Heart left ventricle (tissue), 16 donors: ENCODE results near the gene DNAJC6. TPM values are rescaled to one million over a fixed set of nuclear protein-coding genes. Genes with fewer than 3 reads are reported as not detected.

Experiments used
- ATAC-seq, 4 donors: fragments of 200-7000 bp; cut with Tn5 transposase; one replicate each; pipeline ENCODE4 v1.9.1; 2020 to 2022; ENCODE audit warnings: moderate library complexity in 4 of 4, mild to moderate bottlenecking in 3 of 4, moderate number of reproducible peaks in 1 of 4
- DNase-seq, 5 donors: peaks; one replicate each; pipeline ENCODE4 v3.0.0-alpha.2; 2020
- H3K27ac ChIP-seq, 12 donors: fragments of 200-600 bp; sonication (generic) in 4 of 12; one replicate each; pipeline versions ENCODE4 v1.5.0 to v1.8.0; 2016 to 2022; ENCODE audit warnings: mild to moderate bottlenecking in 2 of 12
- H3K27me3 ChIP-seq, 9 donors: fragments of 200-600 bp; sonication (generic) in 2 of 9; one replicate each; pipeline versions ENCODE4 v1.5.1 to v1.8.0; 2016 to 2022; ENCODE audit warnings: mild to moderate bottlenecking in 3 of 9
- H3K36me3 ChIP-seq, 9 donors: fragments of 200-600 bp; sonication (generic) in 2 of 9; one replicate each; pipeline versions ENCODE4 v1.5.0 to v1.8.0; 2018 to 2022; ENCODE audit warnings: mild to moderate bottlenecking in 2 of 9
- H3K4me1 ChIP-seq, 12 donors: fragments of 200-600 bp; sonication (generic) in 4 of 12; one replicate each; pipeline versions ENCODE4 v1.5.0 to v1.8.0; 2016 to 2022; ENCODE audit warnings: mild to moderate bottlenecking in 3 of 12
- H3K4me3 ChIP-seq, 12 donors: fragments of 200-600 bp; sonication (generic) in 4 of 12; one replicate each; pipeline versions ENCODE4 v1.5.0 to v1.8.0; 2017 to 2022; ENCODE audit warnings: mild to moderate bottlenecking in 9 of 12, moderate library complexity in 4 of 12
- H3K9me3 ChIP-seq, 12 donors: fragments of 200-600 bp; sonication (generic) in 4 of 12; one replicate each; pipeline versions ENCODE4 v1.5.0 to v1.8.0; 2016 to 2022; ENCODE audit warnings: mild to moderate bottlenecking in 1 of 12
- POLR2A ChIP-seq, 2 donors: fragments of 450-650 bp; IDR thresholded peaks; one replicate each; pipeline ENCODE4 v1.6.1; 2017; ENCODE audit warnings: antibody characterized with exemption in 2 of 2, mild to moderate bottlenecking in 2 of 2, moderate library complexity in 2 of 2
- WGBS, 4 donors: extraction: QIAGEN DNeasy Blood & Tissue Kit in 2 of 4; methylation state at CpG; one replicate each; pipeline versions ENCODE4 v1.1.5 to v1.1.7; 2013 to 2018; 5-methylcytosine and 5-hydroxymethylcytosine counted together
- intact Hi-C, 10 donors: fragments of 100-400 bp; cut with DNase I; formaldehyde crosslinking; loops; one replicate each; pipeline versions ENCODE4 v1.11.1 to v1.14.2; 2022
- polyA plus RNA-seq, 2 donors: library from polyadenylated mRNA; stranded (reverse); fragments of 200-250 nt; gene quantifications; one replicate each; pipeline ENCODE4 v1.2.3, GENCODE V29; 2013
- total RNA-seq, 9 donors: library from RNA; depleted of rRNA in 2 of 9; stranded (reverse); fragments of >200 nt in 2 of 9; fragmentation: NEBNext Ultra II Directional in 3 of 9; extraction: Animal tissue kit (Norgen Biotek cat#: 25700) in 3 of 9; gene quantifications; one replicate each; pipeline versions ENCODE4 v1.1.0 to v1.2.4, GENCODE V29; 2016 to 2023
- TF ChIP-seq, protein P1 (sequence below), 12 donors: fragments of 200-600 bp; sonication (generic) in 4 of 12; IDR thresholded peaks; one replicate each; pipeline versions ENCODE4 v1.5.0 to v1.8.0; 2018 to 2022; ENCODE audit warnings: antibody characterized with exemption in 12 of 12, mild to moderate bottlenecking in 5 of 12
- donor health status: ischemic (EF 13 %, LVEDD 7.1; RV severe dilation, severe dysfunction).
- donor health status: healthy with polysubstance abuse.
- donor health status: DM: no; HTN: yes; CAD: no.
- donor health status: DM: no; HTN: no; CAD: no.
- donor health status: ischemic (EF 25% LVEDD 6.9; RV normal size, moderate dysfunction).
- donor health status: ischemic (EF 25% LVEDD 5.7; RV mildly dilated, moderate dysfunction).
- donor health status: healthy.
- donor health status: DM: yes; HTN: yes; CAD: no.
- donor health status: ischemic (EF 35%, LVEDD 5.7; RV mildly dilated, moderate dysfunction).
- donor health status: nonischemic (EF 11% LVEDD 7.7; RV severe dilation, severe dysfunction).
- donor health status: DM: yes; HTN: yes; CAD: no.
- donor health status: PGD.
- donor health status: ischemic (EF 29% LVEDD 5.4; RV normal size, mild dysfunction).
- donor health status: nonischemic (EF 23%, LVEDD 6.1; RV moderate dilation, normal function).

Gene DNAJC6
- total and polyA plus RNA-seq, 11 donors: 0.50 to 14.1 (median 8.5) TPM

DNA sequence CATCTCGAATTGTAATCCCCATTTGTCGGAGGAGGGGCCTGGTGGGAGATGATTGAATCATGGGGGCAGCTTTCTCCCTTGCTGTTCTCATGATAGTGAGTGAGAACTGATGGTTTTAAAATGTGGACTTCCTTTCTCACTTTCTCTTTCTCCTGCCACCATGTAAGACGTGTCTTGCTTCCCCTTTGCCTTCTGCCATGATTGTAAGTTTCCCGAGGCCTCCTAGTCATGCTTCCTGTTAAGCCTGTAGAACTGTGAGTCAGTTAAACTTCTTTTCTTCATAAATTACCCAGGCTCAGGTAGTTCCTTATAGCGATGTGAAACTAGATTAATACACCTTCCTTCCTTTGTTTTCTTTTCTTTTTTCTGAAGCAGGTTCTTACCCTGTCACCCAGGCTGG lies 13.9 kb downstream of the DNAJC6 start:
- Histone ChIP-seq H3K27ac (no peak overlapping the region), H3K9me3 (peaks cover 0 to 5% (median 0%) of the 10 kb centered on the region in 12 donors), H3K36me3 (no peaks in the 10 kb centered on the region), H3K4me3 (no peak overlapping the region), H3K4me1 (peaks cover 0 to 4% (median 0%) of the 10 kb centered on the region in 12 donors), H3K27me3 (no peaks in the 10 kb centered on the region)
- DNase-seq: no peak
- TF ChIP-seq, protein P1, sequence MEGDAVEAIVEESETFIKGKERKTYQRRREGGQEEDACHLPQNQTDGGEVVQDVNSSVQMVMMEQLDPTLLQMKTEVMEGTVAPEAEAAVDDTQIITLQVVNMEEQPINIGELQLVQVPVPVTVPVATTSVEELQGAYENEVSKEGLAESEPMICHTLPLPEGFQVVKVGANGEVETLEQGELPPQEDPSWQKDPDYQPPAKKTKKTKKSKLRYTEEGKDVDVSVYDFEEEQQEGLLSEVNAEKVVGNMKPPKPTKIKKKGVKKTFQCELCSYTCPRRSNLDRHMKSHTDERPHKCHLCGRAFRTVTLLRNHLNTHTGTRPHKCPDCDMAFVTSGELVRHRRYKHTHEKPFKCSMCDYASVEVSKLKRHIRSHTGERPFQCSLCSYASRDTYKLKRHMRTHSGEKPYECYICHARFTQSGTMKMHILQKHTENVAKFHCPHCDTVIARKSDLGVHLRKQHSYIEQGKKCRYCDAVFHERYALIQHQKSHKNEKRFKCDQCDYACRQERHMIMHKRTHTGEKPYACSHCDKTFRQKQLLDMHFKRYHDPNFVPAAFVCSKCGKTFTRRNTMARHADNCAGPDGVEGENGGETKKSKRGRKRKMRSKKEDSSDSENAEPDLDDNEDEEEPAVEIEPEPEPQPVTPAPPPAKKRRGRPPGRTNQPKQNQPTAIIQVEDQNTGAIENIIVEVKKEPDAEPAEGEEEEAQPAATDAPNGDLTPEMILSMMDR (IDR thresholded peaks at IDR 0.05): no peak
- no peak for TF ChIP-seq POLR2A (IDR thresholded peaks at IDR 0.05)
- intact Hi-C loops: no loop called here
- ATAC-seq: no peak
- 69 to 76% (median 75%) methylated on average over 5 of the region's 5 CpGs for WGBS, 4 donors

DNA sequence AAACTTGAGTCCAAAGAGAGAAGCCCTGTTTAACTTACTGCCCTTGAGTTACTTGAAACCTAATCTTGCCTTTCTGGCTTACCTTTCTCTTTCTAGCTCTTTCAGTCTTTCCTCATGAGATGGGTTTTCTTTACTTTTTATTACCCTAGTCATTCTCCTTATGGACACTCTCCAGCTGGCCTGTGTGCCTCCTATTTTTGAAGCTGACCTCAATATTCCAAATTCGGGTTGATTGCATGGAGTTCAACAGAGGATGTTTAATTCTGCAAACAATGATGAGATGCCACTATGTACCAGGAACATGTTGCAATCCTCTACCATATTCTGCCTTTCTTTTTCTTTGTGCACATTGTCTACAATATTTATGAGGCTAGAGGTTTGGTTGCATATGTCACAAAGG lies 20.7 kb downstream of the DNAJC6 start:
- no peaks in the 10 kb centered on the region for H3K36me3 ChIP-seq
- TF ChIP-seq, protein P1 (IDR thresholded peaks at IDR 0.05): no peak
- TF ChIP-seq POLR2A (IDR thresholded peaks at IDR 0.05): no peak
- ATAC-seq (no peak), DNase-seq (no peak)
- no peaks in the 10 kb centered on the region for H3K9me3 ChIP-seq
- intact Hi-C loops: no loop called here
- no peaks in the 10 kb centered on the region for H3K27me3 ChIP-seq
- H3K4me3 ChIP-seq: no peak overlapping the region
- WGBS, 4 donors: 53 to 83% (median 70%) methylated on average over 1 of the region's 1 CpG
- no peak overlapping the region for H3K27ac ChIP-seq
- peaks cover 0 to 6% (median 0%) of the 10 kb centered on the region in 12 donors for H3K4me1 ChIP-seq

DNA sequence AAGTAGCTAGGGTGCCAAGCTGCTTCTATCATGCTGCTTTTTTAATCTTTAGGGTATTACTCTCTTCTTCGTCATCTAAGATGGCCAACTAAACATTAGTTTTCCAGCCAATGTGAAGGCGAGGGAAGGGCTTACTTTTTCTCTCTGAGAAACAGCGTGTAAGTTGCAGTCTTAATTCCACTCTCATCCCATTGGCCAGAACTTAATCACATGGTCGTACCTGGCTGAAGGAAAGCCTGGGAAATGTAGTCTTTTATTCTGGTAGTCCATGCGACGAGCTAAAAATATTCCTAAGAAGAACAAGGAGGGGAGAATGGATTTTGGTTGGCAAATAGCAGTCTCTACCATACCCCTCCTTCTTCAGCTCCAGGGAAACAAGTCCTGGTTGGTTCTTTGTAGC lies 21.5 kb downstream of the DNAJC6 start:
- H3K4me3 ChIP-seq: no peak overlapping the region
- no peaks in the 10 kb centered on the region for H3K9me3 ChIP-seq
- no peak for TF ChIP-seq POLR2A (IDR thresholded peaks at IDR 0.05)
- TF ChIP-seq, protein P1 (IDR thresholded peaks at IDR 0.05): no peak
- DNase-seq (no peak), ATAC-seq (no peak)
- no peaks in the 10 kb centered on the region for H3K27me3 ChIP-seq
- 63 to 72% (median 66%) methylated on average over 6 of the region's 6 CpGs for WGBS, 4 donors
- intact Hi-C loops: no loop called here
- H3K4me1 ChIP-seq: peaks cover 0 to 6% (median 0%) of the 10 kb centered on the region in 12 donors
- H3K27ac ChIP-seq: no peak overlapping the region
- no peaks in the 10 kb centered on the region for H3K36me3 ChIP-seq

DNA sequence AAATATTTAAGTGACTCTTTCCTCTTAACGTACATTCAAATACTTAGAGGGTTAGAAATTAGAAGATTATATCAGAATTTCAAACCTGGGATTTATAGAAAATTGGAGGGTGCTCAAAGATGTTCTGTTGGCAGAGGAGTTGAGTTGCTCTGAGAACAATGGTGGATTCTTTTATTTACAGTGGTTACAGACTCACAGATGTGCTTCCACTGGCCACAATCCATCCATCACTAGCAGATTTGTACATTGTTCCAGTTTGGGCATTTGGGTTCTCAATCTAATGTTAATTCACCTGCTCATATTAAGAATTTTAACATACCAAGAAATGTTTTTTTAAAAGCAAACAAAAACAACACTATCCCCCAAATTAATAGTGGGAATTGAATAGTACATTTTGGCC lies 23.5 kb downstream of the DNAJC6 start:
- Histone ChIP-seq H3K4me1 (peaks cover 0 to 6% (median 0%) of the 10 kb centered on the region in 12 donors), H3K27me3 (no peaks in the 10 kb centered on the region), H3K27ac (no peak overlapping the region), H3K9me3 (no peaks in the 10 kb centered on the region), H3K36me3 (no peaks in the 10 kb centered on the region), H3K4me3 (no peak overlapping the region)
- DNase-seq (no peak), ATAC-seq (no peak)
- 48 to 52% (median 49%) methylated on average over 1 of the region's 1 CpG for WGBS, 4 donors
- intact Hi-C loops: no loop called here
- TF ChIP-seq, protein P1 (IDR thresholded peaks at IDR 0.05): no peak
- no peak for TF ChIP-seq POLR2A (IDR thresholded peaks at IDR 0.05)
